GM12892 (cell line): ENCODE results near the gene EXOSC10.
"Not testable (repeated sequence)": the region's sequence is repeated elsewhere in the genome, so short reads cannot be mapped to it uniquely, and the experiment has no call there.

Experiments used
- POLR2A ChIP-seq: IDR thresholded peaks from 2 replicates; pipeline ENCODE4 v1.6.1; 2011; ENCODE audit warnings: low read depth, low read length, control low read depth
- POLR2AphosphoS5 ChIP-seq: IDR thresholded peaks from 2 replicates; pipeline ENCODE4 v1.6.1; 2011; ENCODE audit warnings: low read depth, low read length, control low read depth

DNA sequence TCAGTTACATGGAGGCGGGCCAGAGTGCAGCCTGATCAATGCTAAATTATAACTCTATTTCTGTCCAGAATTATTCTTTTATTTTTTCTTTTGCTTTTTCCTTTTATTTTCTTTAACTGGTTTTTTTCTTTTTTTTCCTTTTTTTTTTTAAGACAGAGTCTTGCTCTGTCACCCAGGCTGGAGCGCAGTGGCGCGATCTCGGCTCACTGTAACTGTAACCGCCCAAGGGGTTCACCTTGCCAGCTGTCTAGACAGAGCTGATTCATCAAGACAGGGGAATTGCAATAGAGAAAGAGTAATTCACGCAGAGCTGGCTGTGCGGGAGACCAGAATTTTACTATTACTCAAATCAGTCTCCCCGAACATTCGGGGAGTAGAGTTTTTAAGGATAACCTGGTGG, 48.5 kb downstream of the EXOSC10 start:
- TF ChIP-seq POLR2A, POLR2AphosphoS5: not testable (repeated sequence)
